ENCODE data around the gene THAP4.
"Not testable (repeated sequence)": the region's sequence is repeated elsewhere in the genome, so short reads cannot be mapped to it uniquely, and the experiment has no call there.

THAP4 gene

GRCh38 chr2:241662731-241663130 is 25.8 kb upstream of the THAP4 start:
- DNase-seq: not testable (repeated sequence)

GRCh38 chr2:241660593-241661213 is 23.7 kb upstream of the THAP4 start:
- DNase-seq: no peak

- DNase-seq: no peak
Observed at GRCh38 chr2:241659150-241659739, 22.3 kb upstream of the THAP4 start.

GRCh38 chr2:241658296-241658695 is 21.3 kb upstream of the THAP4 start:
- DNase-seq: no peak

- no peak for DNase-seq
Observed at GRCh38 chr2:241657786-241658254, 20.9 kb upstream of the THAP4 start.

GRCh38 chr2:241656190-241656741 is 19.3 kb upstream of the THAP4 start:
- no peak for DNase-seq

- no peak for DNase-seq
Observed at GRCh38 chr2:241655516-241656189, 18.7 kb upstream of the THAP4 start.

- DNase-seq: no peak
Observed at GRCh38 chr2:241654551-241654950, 17.6 kb upstream of the THAP4 start.

- no peak for DNase-seq
Observed at GRCh38 chr2:241653210-241653750, 16.3 kb upstream of the THAP4 start.

- no peak for DNase-seq
Observed at GRCh38 chr2:241652722-241653121, 15.8 kb upstream of the THAP4 start.

- no peak for DNase-seq
Observed at GRCh38 chr2:241652142-241652541, 15.2 kb upstream of the THAP4 start.

GRCh38 chr2:241649927-241650326 is 13.0 kb upstream of the THAP4 start:
- DNase-seq: no peak

- DNase-seq: no peak
Observed at GRCh38 chr2:241649404-241649803, 12.4 kb upstream of the THAP4 start.

- no peak for DNase-seq
Observed at GRCh38 chr2:241648453-241648852, 11.5 kb upstream of the THAP4 start.

- no peak for DNase-seq
Observed at GRCh38 chr2:241645915-241646645, 9.1 kb upstream of the THAP4 start.

- DNase-seq: no peak
Observed at GRCh38 chr2:241645056-241645914, 8.3 kb upstream of the THAP4 start.

- DNase-seq: no peak
Observed at GRCh38 chr2:241641631-241642030, 4.7 kb upstream of the THAP4 start.

- DNase-seq: no peak
Observed at GRCh38 chr2:241640165-241640795, 3.3 kb upstream of the THAP4 start.

GRCh38 chr2:241639385-241639784 is 2.4 kb upstream of the THAP4 start:
- no peak for DNase-seq

- no peak for DNase-seq
Observed at GRCh38 chr2:241638940-241639339, 2.0 kb upstream of the THAP4 start.

Measured in activated gamma-delta T cell treated with Interleukin-2 at 50 U/mL for 16 hours (primary cell).